ENCODE results near the gene RHBDF2.
"Not testable (repeated sequence)": the region's sequence is repeated elsewhere in the genome, so short reads cannot be mapped to it uniquely, and the experiment has no call there.

Gene RHBDF2

DNA sequence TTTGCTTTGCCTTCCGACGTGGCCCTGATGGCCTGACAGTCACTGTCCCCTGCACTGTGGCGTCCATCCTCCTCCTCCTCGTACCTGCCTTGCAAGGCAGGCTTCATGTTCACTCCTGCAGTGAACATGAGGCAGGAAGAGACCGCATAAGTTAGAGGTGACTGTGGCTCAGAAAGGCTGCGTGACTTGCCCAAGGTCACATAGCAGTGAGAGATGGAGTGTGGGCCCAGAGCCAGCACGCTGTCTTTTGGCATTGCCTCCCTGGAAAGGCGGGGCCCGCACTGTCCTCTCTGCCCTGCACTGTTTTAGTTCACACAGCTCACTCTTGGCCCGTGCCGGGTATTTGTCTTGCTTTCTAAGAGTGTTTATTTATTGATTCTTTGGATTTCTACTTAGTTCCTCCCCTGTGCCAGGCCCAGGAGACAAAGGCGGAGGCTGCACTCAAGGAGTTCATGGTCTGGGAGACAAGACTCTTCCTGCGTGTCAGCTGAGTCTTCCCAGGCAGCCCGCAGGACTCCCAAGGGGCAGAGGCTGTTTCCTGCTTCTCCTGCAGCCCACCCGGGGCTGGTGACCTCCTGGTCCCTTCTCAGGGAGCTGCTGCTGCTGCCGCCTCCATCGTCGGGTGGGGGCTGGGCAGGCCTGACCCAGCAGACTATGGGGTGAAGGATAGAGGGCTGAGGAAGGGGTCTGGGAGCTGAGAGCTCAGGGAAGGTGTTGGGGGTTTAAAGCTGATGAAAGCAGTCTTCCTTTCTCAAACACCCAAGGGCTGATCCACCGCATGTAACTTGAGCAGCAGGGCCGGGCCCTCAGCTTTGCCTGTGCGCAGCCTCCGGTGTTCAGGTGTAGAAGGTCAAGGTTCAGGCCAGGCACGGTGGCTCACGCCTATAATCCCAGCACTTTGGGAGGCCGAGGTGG is 23.6 kb upstream of the RHBDF2 start:
- DNase-seq (ENCODE audit: low read depth in 2 of 2): no peak

DNA sequence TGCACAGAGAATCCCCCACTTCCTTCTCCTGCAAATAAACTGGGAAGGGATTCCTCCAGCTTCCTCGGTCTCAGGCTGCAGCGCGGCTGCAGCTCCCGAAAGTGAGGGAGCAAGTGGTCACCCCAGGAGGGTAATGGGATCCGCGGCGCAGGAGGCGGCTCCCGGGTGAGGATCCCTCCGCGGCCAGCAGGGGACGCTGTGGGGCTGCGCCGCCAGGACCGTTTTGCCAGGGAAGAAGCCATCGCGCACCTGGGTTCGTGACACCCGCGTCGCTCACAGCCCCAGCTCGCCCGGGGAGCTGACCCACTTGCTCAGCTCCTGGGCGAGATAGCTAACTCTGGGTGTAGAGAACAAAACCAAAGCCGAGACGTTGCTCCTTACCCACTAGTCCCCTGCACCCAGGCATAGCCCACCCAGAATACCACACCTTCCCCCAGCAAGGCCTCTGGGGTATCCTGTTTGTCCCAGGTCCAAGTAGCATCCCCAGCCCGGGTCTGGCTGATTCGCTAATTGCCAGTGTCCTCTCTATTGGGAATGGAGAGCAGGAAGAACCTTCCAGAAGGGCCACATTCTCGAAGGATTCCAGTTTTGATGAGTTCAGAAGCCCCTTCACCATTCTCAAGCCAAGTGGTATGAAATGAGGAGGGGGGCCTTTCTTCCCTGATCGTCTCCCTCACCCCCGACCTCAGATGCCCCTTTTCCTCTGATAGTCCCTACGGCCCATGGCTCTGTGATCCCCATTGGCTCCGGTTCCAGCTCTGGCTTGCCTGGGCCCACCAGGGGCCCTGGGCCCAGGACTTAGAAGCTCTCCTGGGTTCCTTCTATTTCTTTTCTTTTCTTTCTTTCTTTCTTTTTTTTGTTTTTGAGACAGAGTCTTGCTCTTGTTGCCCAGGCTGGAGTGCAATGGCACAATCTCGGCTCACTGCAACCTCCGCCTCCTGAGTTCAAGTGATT is 22.1 kb upstream of the RHBDF2 start:
- peak; percentile 72 to 76 for DNase-seq (ENCODE audit: low read depth in 2 of 2)

DNA sequence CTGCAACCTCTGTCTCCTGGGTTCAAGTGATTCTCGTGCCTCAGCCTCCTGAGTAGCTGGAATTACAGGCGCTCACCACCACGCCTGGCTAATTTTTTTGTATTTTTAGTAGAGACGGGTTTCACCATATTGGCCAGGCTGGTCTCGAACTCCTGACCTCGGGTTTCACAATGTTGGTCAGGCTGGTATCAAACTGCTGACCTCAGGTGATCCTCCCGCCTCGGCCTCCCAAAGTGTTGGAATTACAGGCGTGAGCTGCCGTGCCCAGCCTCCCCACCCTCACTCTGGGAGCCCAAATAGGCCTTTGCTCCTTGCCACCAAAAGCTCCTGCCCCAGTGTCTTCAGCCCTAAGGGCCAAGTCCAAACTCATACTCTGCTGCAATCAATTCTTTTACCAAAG is 20.5 kb upstream of the RHBDF2 start:
- DNase-seq (ENCODE audit: low read depth in 2 of 2): not testable (repeated sequence)

DNA sequence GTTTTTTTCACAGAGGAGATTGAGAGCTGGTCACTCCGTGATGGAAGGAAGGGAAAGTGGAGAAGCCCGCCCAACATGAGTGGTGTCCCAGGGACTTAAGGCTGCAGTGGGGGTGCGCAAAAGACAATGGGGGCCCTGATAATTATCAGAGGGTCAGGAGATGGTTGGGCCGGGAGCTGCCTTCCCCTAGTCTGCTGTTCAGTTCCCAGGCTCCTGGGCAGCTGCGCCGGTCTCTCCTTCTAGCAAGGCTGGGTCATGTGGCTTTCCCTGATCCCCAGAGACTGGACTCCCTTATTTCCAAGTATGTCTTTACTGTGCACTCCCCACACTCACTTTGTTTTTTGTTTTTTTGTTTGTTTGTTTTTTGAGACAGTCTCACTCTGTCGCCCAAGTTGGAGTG is 20.0 kb upstream of the RHBDF2 start:
- DNase-seq (ENCODE audit: low read depth in 2 of 2): no peak

DNA sequence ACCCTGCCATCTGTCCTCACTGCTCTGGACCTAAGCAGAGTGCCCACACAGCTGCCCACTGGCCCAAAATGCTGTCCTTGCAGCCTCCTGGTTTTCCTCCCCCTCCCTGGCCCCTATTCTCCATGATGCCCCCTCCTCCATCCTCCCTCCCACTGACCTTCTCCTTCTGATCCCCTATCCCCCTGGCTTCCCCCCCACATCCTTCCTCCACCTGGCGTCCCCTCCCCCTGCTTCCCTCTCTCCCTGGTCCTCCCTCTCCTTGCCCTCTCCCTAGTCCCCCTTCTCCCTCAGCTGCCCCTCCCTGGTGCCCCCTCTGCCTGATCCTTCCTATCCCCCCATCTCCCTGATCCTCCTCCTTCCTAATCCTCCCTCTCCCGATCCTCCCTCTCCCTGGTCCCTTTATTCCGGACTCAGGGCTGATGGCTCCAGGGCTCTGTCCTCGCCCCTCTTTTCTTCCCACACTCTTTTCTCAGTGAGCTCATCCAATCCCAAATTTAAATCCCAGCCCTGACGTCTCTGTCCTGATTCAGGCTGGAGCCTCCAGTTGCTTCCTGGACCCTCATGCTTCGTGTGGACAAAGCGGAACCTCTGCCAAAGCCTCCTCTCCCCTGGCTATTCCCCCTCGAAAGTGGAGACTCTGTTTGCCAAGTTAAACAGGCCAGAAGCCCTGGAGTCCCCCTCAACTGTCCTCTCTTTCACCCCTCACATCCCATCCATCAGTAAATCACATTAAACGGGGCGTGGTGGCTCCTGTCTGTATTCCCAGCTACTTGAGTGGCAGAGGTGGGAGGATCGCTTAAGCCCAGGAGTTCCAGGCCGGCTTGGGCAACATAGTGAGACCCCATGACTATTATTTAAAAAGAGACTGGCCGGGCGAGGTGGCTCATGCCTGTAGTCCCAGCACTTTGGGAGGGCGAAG is 18.1 kb upstream of the RHBDF2 start:
- no peak for DNase-seq (ENCODE audit: low read depth in 2 of 2)

DNA sequence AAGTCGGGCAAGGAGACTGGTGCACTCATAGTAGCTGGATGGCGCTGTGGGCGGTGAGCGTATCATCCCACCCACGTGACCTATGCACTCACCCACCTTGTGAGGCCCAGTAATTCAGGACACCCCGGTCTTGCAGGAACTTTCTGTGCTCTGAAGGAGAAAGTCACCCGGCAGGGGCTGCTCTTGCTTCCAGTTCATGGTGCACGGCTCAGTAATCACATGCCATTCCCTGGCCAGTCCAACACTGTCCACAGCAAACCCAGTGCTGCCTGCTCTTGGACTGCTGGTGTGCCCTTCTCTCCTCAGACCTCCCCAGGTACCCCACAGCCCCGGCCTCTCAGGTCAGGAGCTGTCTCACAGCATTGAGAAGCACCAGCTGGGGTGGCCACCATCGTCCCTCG is 16.4 kb upstream of the RHBDF2 start:
- no peak for DNase-seq (ENCODE audit: low read depth in 2 of 2)

DNA sequence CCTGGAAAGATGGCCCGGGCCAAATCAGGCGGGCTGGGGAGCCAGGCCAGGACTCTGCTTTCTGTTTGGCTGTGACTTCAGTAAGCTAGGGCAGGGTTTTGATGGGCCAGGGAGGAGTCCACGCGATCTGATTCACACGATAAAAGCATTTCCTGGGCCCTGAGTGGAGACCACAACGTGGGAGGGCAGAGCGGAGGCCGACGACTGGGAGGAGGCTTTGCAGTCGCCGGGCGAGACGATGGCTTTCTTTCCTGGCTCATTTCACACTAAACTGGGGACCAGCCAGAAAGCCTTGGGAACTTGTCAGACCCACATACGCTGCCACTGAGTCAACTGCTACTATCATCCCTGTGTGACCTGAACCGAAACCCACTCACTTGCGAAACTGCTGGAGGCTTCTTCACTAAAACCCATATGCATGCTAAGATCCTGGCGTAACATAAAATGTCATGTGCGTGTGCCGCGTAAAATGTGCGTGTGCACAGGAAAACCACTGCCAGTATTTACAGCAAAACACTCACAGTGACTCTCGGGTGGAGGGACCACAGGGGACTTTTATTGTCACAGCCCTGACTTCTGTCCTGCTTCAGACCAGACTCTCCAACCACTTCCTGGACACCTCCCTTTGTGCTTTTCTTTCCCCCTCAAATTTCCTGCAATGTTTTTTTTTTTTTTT is 14.2 kb upstream of the RHBDF2 start:
- DNase-seq (ENCODE audit: low read depth in 2 of 2): peak; percentile 46 to 56

DNA sequence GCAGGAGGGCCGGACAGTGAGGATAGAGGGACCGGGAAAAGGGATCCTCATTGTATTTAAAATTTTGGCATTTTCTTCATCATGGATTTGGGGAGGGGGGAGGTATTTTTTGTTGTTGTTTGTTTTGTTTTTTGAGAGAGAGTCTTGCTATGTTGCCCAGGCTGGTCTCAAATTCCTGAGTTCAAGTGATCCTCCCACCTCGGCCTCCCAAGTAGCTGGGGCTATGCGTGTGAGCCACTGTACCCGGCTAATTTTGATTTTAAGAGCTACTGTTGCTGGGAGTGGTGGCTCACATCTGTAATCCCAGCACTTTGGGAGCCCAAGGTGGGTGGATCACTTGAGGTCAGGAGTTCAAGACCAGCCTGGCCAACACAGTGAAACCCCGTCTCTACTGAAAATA is 13.1 kb upstream of the RHBDF2 start:
- not testable (repeated sequence) for DNase-seq (ENCODE audit: low read depth in 2 of 2)

DNA sequence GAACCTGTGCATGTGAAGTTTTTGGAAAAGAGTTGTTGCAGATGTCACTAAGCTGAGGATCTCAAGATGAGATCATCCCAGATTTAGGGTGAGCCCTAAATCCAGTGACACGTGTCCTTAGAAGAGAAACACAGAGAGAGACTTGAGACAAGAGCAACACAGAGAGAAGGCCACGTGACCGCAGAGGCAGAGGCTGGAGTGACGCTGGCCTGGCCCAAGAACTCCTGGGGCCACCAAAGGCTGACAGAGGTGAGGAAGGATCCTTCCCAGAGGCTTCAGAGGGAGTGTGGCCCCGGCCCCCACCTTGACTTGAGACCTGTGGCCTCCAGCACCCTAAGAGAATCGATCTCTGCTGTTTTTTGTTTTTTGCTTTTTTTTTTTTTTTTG is 12.1 kb upstream of the RHBDF2 start:
- DNase-seq (ENCODE audit: low read depth in 2 of 2): no peak

DNA sequence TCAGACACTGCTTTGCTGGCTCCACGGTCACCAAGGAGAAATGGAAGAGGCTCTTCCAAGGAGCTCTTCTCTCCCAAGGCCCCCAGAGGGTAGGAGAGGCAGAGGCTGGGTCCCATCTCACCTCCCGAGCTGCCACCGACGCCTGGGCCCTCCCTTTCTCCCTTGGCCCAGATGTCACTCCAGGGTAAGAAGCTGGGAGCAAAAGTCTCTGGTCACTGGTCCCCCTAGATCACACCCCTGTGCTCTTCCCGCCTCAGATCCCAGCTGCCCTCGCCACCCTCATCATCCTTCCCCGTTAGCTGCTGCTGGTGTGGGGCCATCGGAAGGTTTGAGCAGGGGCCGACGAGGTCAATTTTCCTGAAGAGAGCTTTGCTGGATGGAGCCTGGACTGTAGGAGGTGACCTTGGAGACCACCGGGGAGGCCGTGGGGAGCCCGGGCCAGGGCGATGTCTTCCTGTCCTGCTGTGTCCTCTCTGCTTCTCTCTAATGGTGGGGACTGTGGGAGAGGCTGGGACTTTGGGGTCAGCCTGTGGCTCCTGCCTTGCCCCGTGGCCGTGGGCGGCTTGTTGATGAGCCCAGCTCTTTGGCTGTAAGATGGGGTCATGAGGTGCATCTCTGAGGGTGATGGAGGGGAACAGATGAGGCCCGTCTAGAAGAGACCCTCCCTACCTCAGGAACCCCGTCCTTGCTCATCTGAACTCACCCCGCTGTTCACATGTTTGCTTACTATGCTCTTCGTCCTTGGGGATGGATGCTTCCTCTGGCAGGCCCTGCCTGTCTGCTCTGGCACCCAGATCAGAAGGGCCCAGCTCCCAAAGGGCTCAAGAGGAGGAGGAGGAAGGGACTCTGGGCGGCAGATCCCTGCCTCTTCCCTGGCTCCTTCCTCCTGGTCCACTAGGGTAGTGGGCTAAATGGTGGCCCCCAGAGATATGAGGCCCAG is 11.4 kb upstream of the RHBDF2 start:
- DNase-seq (ENCODE audit: low read depth in 2 of 2): no peak

DNA sequence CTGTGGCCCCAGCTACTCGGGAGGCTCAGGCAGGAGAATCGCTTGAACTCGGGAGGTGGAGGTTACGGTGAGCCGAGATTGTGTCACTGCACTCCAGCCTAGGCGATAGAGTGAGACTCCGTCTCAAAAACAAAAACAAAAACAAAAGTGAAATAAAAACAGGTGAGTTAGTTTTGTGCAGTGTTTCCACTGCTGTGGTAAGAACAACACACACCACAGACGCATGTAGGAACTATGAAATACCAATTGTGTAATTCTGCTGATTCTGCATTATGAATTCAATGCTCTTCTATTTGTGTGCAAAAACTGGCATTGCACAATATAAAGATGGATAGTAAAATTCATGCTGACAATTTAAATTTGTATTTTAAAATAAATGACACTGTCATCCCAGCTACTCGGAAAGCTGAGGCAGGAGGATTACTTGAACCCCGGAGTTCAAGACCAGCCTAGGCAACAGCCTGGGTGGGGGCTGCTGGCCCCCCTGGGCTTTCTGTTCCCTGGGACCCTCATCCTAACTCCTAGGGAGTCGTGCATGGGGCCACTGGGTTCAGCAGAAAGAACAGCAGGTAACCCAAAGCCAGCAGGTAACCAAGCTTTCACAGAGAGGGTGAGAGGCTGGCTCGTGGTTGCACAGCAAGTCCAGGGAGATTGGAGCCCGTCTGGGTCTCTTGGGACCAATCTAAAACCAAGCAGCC is 10.6 kb upstream of the RHBDF2 start:
- DNase-seq (ENCODE audit: low read depth in 2 of 2): no peak

DNA sequence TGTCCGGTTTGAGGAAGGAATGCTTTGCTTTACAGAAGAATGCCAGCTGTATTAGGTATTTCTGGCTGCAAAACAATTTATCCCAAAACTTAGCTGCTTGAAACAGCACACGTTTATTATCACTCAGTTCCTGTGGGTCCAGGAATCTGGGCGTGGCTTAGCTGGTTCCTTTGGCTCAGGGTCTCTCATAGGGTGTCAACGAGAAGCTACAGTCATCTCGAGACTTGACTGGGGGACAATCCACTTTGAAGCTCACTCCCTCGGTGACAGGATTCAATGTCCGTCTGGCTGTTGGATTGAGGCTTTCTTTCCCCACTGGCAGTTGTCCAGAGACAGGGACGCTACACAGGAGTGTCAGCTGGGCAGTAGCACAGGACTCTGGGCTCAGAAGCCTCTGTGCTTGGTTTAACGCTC is 9.6 kb upstream of the RHBDF2 start:
- no peak for DNase-seq (ENCODE audit: low read depth in 2 of 2)

DNA sequence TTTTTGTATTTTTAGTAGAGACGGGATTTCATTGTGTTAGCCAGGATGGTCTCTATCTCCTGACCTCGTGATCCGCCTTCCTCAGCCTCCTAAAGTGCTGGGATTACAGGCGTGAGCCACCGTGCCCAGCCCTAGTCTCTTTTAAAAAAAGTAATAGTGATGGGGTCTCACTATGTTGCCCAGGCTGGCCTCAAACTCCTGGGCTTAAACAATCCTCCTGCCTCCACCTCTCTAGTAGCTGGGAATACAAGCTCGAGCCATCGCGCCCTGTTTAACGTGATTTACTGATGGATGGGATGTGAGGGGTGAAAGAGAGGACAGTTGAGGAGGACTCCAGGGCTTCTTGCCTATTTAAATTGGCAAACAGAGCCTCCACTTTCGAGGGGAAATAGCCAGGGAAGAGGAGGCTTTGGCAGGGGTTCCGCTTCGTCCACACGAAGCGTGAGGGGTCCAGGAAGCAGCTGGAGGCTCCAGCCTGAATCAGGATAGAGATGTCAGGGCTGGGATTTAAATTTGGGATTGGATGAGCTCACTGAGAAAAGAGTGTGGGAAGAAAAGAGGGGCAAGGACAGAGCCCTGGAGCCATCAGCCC is 7.3 kb upstream of the RHBDF2 start:
- DNase-seq (ENCODE audit: low read depth in 2 of 2): not testable (repeated sequence)

DNA sequence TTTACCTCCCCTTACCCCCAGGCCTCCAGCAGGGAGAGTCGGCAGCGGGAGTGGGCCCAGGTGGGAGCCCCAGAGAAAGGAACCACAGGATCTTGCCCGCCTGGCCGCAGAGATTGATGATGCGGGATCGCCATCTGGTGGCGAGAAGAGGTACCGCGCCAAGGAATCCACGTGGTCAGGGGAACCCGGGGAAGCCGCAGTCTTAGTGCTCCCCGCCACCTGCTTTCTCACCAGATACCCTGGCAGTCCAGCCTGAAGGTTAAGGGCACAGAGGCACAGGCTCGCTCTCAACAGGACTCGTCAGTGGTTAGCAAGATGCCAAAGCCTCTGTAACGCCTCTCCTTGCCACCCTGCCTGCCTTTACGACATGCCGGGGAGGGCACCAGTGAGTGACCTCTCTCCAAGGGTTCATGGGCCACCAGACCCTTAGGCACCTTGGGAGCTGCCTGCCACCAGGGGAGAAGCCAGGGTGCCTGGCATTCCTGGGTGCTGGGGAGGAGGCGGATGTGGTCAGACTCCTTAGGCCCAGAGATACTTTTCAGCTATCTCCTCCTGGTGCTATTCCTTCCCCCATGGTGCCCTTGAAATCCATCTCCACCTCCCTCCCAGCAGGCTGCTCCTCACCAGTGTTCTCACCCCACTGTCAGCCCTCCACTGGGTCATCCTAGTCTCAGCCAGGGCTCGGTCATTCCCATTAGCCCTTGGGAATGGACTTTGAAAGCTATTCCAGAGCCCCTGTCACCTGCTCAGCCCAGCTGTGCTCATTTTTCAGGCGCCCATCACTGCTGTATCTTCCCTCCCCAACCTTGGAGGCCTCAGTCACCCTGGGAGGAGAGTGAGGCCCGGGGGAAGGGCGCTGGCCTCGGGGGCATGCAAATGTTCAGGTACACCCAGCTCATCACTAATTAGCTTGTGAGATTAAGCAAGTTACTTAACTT is 5.5 kb upstream of the RHBDF2 start:
- peak; percentile 83 to 89 for DNase-seq (ENCODE audit: low read depth in 2 of 2)

DNA sequence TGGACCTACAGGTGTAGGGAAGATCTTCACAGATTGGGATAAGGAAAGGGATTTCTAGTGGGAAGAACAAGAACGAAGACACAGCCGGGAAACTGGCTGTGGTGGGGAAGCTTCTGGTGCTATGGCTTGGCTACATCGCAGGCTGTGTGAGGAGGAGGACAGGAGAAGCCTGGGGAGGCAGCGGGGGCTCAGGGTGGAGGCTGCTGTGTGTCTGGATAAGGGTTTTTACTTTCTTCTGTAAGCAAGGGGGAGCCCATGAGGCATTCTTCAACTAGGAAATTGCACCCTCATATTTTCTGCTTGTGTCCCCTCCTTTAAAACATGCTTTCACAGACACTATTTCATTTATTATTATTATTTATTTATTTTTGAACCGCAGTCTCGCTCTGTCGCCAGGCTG is 2.9 kb upstream of the RHBDF2 start:
- no peak for DNase-seq (ENCODE audit: low read depth in 2 of 2)

DNA sequence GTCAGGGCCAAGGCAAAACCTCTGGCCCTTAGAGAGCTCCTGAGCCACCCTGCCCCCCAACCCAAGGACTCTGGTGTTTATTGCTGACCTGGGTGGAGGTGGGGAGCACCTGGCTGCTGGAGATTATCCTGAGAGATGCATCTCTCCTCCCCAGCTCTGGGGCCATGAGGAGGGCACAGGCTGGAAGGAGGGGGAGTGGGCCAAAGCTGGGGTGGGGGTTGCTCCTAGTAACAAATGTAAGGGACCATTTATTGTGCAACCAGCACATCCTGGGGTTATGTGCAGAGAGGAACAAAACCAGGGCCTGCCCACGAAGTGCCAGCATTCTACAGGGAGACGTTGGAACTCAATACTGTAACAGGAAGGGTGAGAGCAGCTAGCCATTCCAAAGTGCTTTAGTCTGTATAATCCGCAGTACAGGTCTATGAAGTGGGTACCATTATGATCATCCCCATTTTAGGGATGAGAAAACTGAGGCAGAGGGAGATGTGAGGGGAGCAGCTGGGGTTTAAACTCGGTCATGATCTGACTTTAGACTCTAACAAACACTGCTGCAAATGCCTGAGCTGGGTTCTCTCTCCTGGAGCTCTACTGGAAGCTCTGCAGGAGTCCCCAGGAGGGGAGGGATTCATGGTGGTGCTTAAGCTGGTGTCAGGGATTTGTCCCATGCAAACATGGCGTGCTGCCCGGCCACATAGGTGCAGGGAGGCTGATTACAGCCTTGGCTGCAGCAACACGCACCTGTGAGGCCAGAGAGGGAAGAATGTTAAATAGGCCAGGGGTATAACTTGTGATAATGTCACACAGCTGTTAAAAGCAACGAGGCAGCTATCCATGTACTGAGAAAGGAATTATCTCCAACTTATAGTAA is 1.4 kb upstream of the RHBDF2 start:
- DNase-seq (ENCODE audit: low read depth in 2 of 2): no peak

DNA sequence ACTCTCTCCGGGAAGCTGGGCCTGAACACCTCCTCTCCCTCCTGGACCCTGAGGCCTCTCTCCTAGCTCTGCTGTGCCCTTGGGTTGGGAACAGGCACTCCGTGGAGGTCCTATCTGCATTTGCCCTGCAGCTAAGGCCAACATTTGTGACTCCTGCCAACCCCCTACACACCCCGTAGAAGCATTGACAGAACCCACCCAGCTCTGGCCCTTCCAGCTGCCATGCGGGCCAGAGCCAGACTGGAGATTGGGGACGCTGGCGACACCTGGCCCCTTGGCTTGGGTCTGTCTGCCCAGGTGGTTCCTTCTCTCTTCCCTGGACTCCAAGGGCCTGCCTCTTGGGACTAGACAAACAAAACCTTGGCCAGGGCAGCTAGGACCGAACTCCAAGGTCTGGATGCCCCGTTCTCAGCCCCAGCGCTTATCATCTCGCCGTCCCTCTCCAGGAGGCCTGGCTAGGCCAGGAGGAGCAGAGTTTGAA is 644 bp upstream of the RHBDF2 start:
- DNase-seq (ENCODE audit: low read depth in 2 of 2): no peak

Data from stimulated activated CD4-positive, alpha-beta T cell treated with anti-CD3 and anti-CD28 coated beads, Interleukin-1b, Interleukin-23, amount 100 ng/mL, for 4 hours (primary cell).